ENCODE results near the gene HDHD3.

Gene HDHD3

GRCh38 chr9:113337714-113338113 lies 39.1 kb downstream of the HDHD3 start:
- DNase-seq (ENCODE audit: low read depth in 2 of 2): no peak

GRCh38 chr9:113331780-113332179 lies 45.0 kb downstream of the HDHD3 start:
- no peak for DNase-seq (ENCODE audit: low read depth in 2 of 2)

GRCh38 chr9:113328045-113328782 lies 48.6 kb downstream of the HDHD3 start:
- no peak for DNase-seq (ENCODE audit: low read depth in 2 of 2)

GRCh38 chr9:113326230-113326629 lies 50.6 kb downstream of the HDHD3 start:
- DNase-seq (ENCODE audit: low read depth in 2 of 2): no peak
